GM19025 (cell line): ENCODE results near the gene TRIM9.
"Not testable (repeated sequence)": the region's sequence is repeated elsewhere in the genome, so short reads cannot be mapped to it uniquely, and the experiment has no call there.

Experiments used
- ATAC-seq: cut with Tn5 transposase; IDR thresholded peaks from one replicate; pipeline ENCODE4 v1.9.1; 2021; ENCODE audit warnings: mild to moderate bottlenecking, low read depth, moderate library complexity; ENCODE audit not compliant: unreplicated experiment

Gene TRIM9

GRCh38 chr14:50970886-50971781 lies 123.8 kb downstream of the TRIM9 start:
- ATAC-seq = no peak

DNA sequence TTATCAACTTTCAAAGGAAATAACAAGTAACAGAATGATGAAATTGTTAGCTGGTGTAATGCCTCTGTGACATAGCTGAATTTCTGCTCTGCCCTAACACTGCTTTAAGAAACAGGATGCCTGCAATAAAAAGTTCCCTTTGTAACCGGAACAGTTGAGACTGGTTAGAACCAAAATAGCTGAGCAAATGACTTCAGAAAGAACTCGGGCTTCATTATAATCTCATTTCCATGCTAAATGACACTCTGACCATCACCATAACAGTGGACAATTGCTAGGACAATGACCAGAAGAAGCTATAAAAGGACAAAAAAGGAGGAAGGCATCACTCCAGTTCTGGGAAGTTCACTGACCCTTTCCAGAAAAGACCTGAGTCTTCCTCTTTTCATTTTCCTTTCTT lies 127.1 kb downstream of the TRIM9 start:
- ATAC-seq = no peak

DNA sequence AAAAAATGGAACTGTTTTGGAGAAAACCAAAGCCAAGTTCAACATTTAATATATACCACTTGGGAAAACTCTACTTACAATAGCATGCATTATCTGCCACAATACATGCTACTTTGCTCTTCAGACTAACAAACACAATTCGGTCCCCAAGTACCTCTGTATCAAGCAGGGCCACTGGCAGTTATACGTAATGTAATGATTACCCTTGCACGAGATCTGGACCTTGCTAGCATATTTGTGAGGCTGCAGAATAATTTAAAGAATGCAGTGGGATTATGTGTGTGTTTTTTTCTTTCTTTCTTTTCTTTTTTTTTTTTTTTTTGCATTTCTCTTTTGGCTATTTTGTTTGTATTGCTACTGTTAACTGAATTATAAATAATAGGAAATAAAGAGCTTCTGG lies 127.8 kb downstream of the TRIM9 start:
- no peak for ATAC-seq

DNA sequence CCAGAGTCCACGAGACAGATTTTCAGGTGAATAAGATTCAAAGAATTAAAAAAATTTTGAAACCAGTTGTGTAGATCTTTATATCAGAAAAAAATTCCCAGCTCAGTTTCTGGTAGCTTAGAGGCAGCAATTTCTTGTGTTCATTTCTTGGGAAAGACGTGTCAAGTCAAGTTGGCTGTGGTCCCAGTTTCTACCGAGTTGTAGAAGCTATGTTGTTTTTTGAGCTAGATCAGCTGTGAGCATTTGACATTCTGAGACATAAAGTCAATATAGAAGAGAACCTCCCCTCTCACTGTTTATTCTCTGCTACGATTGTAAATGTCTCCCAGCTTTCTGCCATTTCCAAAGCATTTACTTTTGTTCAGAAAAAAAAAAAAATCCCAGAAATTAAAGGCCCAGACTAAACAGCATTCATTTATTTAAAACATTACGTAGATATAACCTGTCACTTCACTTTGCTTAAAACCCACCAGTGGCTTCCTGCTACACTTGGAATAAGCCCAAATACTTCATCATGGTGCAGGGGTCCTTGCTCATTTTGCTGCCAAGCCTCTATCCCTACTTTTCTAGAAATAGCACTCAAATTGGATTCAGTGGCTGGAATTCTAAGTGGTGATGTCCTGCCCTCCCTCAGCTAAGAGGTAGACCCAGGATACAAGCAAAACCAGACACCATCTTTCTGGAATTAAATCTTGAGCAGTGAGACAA lies 130.1 kb downstream of the TRIM9 start:
- no peak for ATAC-seq

DNA sequence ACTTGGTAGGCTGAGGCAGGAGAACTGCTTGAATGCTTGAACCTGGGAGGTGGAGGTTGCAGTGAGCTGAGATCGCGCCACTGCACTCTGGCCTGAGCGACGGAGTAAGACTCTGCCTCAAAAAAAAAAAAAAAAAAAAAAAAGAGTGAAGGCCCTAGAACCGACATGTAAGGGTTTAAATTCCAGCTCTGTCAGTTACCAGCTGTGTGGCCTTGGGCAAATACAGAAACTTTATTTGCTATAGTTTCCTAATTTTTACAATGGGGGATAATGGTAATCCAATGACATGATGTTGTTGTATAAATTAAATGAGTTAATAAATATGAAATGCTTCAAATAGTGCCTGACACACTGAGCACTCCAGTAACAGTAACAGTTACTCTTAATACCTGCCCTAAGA lies 131.0 kb downstream of the TRIM9 start:
- ATAC-seq = no peak

GRCh38 chr14:50961605-50962221 lies 133.2 kb downstream of the TRIM9 start:
- no peak for ATAC-seq

- no peak for ATAC-seq
Measured at GRCh38 chr14:50957296-50957695, 137.6 kb downstream of the TRIM9 start.

DNA sequence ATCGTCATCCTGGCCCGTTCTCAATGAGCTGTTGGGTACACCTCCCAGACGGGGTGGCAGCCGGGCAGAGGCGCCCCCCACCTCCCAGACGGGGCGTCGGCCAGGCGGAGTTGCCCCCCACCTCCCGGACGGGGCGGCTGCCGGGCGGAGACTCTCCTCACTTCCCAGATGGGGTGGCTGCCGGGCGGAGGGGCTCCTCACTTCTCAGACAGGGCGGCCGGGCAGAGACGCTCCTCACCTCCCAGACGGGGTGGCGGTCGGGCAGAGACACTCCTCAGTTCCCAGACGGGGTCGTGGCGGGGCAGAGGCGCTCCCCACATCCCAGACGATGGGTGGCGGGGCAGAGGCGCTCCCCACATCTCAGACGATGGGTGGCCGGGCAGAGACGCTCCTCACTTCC lies 138.5 kb downstream of the TRIM9 start:
- ATAC-seq = not testable (repeated sequence)

- no peak for ATAC-seq
Measured at GRCh38 chr14:50955373-50956043, 139.4 kb downstream of the TRIM9 start.

DNA sequence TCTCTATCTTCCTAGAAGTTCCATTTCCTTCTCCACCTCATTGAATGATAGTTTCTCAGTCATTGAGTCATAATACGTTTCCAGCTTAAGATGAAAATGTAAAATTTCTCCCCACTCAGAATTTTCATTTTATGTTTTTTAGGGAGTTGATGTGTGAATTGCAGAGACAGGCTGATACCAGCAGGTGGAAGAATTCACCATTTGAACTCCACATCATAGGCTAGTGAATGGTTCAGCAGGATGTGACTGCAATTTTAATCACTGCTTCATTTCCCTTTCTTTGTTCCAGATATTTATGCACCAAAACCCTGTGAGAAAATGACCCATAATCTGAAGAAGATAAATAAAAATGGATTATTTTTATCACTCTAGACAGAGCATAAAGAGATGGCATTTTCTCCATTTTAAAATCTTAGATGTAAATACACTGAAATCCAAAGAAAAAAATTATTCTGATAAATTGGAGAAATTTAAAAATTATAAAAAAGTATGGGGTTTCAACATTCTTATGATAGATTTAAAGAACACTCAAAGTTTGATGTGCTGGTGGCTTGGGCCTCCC lies 140.0 kb downstream of the TRIM9 start:
- no peak for ATAC-seq

- ATAC-seq = no peak
Measured at GRCh38 chr14:50953502-50953901, 141.4 kb downstream of the TRIM9 start.

GRCh38 chr14:50951032-50951431 lies 143.9 kb downstream of the TRIM9 start:
- no peak for ATAC-seq

DNA sequence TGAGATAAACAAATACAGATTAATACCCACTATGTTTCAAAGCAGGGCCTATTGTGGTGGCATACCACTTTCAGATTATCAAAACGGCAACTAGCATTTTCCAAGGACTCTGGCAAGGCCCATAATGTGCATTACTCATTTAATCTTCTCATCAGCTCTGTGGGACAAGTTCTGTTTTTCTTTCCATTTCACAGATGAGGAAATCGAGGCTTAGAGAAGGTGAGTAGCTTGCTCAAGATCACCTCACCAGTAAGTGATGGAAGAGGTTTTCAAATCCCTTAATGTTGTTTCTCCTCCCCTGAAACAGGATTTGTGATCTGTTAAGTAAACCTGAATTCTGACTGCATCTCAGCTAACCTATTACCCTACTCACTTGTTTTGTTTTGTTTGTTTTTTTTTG lies 146.7 kb downstream of the TRIM9 start:
- ATAC-seq = no peak

GRCh38 chr14:50947446-50947845 lies 147.5 kb downstream of the TRIM9 start:
- no peak for ATAC-seq

DNA sequence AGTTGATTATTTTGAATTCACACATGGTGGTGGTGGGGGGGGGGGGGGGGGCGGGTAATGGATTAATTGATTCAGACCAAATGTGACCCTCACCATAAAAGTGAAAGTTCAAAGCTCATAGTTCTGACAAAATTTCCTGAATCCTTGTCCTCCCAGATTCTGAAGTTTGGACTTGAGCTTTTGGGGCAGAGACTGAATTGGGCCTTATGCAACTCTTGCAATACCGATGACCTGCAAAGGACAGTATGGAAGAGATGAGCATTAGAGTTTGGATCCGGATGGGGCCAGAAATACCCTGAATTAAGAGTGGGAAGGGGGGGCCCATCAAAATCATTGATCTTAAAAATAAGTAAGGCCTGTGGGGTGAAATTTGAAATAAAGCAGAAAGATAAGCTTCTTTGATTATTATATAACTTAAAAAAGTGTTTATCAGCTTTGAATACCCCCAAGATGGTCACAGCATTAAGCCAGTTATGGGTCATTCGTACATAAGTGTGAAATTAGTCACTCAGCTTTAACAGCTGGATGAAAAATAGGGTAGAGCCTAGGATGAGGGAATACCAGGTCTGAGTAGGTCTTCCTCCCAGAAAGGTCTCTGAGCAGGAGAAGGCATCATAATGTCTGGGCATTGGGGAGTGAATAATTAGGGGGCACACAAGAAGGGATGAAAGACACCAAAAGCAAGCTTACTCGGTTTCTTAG lies 148.5 kb downstream of the TRIM9 start:
- no peak for ATAC-seq

- ATAC-seq = no peak
Measured at GRCh38 chr14:50944647-50945413, 150.1 kb downstream of the TRIM9 start.

GRCh38 chr14:50943943-50944646 lies 150.8 kb downstream of the TRIM9 start, which contains the start of gene PYGL:
Gene PYGL (minus strand): TSS chr14:50944483. CDS start chr14:50944403, 80 bp downstream.
- no peak for ATAC-seq

DNA sequence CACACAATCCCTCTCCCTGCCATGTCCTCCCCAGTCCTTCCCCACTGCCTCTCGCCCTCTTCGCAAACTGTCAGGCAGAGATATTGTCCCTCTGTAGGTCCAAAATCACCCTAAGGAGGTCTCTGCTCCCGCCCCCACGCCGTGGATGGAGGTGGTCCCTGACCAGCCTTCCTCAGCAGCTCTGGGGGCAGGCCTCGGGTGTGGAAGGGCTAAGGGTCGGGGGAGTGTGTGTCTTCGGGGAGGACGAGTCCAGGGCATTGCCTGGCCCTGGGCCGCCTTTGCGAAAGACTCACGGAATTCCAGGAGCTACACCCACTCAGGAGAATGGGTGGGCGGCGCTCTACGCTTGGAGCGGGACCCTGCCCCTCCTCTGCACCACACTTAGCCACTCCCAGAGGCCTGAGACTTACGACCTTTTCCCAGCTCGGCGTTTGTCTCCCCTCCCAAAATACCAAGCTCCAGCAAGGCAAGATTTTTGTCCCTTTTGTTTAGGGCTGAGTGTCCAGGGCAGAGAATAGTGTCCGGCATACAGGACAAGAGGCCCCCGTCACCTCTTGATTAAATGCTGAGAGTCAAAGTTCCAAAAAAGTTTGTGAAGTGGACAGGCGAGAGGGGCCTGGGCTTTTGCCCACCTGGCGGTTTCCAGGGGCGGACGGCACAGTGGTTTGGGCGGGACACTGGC lies 151.5 kb downstream of the TRIM9 start:
- ATAC-seq = no peak
